Mesendoderm (in vitro differentiated cells): ENCODE results near the gene FBXO22.
A peak's percentile ranks its signal among the peaks of the same experiment; 100 is the strongest.

Experiments used
- DNase-seq: peaks from one replicate; pipeline ENCODE4 v3.0.0; 2013
- H2AK5ac ChIP-seq: 2 replicates; pipeline ENCODE4 v1.6.1; 2013; ENCODE audit warnings: low read length, inconsistent platforms
- H2BK120ac ChIP-seq: 2 replicates; pipeline ENCODE4 v1.6.1; 2013; ENCODE audit warnings: low read depth, mild to moderate bottlenecking, low read length, moderate library complexity, mixed read lengths
- H2BK15ac ChIP-seq: replicated peaks from 2 replicates; pipeline ENCODE4 v1.6.1; 2013; ENCODE audit warnings: low read depth, mild to moderate bottlenecking, moderate library complexity
- H2BK5ac ChIP-seq: 2 replicates; pipeline ENCODE4 v1.6.1; 2013; ENCODE audit warnings: low read length, inconsistent platforms
- H3K18ac ChIP-seq: 2 replicates; pipeline ENCODE4 v1.6.1; 2013; ENCODE audit warnings: mild to moderate bottlenecking, low read length, mixed read lengths
- H3K23ac ChIP-seq: one replicate; pipeline ENCODE4 v1.6.1; 2013; ENCODE audit warnings: low read length
- H3K27ac ChIP-seq: 2 replicates; pipeline ENCODE4 v1.5.1; 2013; ENCODE audit warnings: low read depth, mild to moderate bottlenecking, inconsistent platforms, low read length, moderate library complexity
- H3K27me3 ChIP-seq: 2 replicates; pipeline ENCODE4 v1.6.1; 2013; ENCODE audit warnings: low read length, control low read depth, mild to moderate bottlenecking, inconsistent platforms; ENCODE audit not compliant: insufficient read depth, poor library complexity
- H3K36me3 ChIP-seq: 2 replicates; pipeline ENCODE4 v1.6.1; 2013; ENCODE audit warnings: low read length, inconsistent platforms; ENCODE audit not compliant: control insufficient read depth, insufficient read depth
- H3K4ac ChIP-seq: one replicate; pipeline ENCODE4 v1.6.1; 2013; ENCODE audit warnings: low read depth, mild to moderate bottlenecking, low read length, moderate library complexity
- H3K4me1 ChIP-seq: 2 replicates; pipeline ENCODE4 v1.6.1; 2013; ENCODE audit warnings: low read depth, low read length, inconsistent platforms; ENCODE audit not compliant: control insufficient read depth
- H3K4me2 ChIP-seq: 2 replicates; pipeline ENCODE4 v1.6.1; 2013; ENCODE audit warnings: low read length
- H3K4me3 ChIP-seq: 2 replicates; pipeline ENCODE4 v1.5.1; 2013; ENCODE audit warnings: mild to moderate bottlenecking, low read length
- H3K56ac ChIP-seq: one replicate; pipeline ENCODE4 v1.6.1; 2013; ENCODE audit warnings: low read length
- H3K79me1 ChIP-seq: 2 replicates; pipeline ENCODE4 v1.6.1; 2013; ENCODE audit warnings: low read length, inconsistent platforms
- H3K79me2 ChIP-seq: 2 replicates; pipeline ENCODE4 v1.6.1; 2013; ENCODE audit warnings: mild to moderate bottlenecking, low read length; ENCODE audit not compliant: control insufficient read depth, insufficient read depth
- H3K9ac ChIP-seq: 2 replicates; pipeline ENCODE4 v1.6.1; 2013; ENCODE audit warnings: low read length, inconsistent platforms
- H4K5ac ChIP-seq: one replicate; pipeline ENCODE4 v1.6.1; 2013; ENCODE audit warnings: low read length
- H4K8ac ChIP-seq: one replicate; pipeline ENCODE4 v1.6.1; 2013; ENCODE audit warnings: low read depth, mild to moderate bottlenecking, control low read depth, low read length, moderate library complexity
- WGBS: extraction: QIAGEN DNeasy Blood & Tissue Kit; methylation state at CpG from one replicate; pipeline ENCODE4 v1.1.7; 2013; ENCODE audit warnings: low lambda C conversion rate, missing lambda C conversion rate; ENCODE audit not compliant: insufficient coverage; ENCODE audit errors: extremely low coverage; 5-methylcytosine and 5-hydroxymethylcytosine counted together

The FBXO22 gene

DNA sequence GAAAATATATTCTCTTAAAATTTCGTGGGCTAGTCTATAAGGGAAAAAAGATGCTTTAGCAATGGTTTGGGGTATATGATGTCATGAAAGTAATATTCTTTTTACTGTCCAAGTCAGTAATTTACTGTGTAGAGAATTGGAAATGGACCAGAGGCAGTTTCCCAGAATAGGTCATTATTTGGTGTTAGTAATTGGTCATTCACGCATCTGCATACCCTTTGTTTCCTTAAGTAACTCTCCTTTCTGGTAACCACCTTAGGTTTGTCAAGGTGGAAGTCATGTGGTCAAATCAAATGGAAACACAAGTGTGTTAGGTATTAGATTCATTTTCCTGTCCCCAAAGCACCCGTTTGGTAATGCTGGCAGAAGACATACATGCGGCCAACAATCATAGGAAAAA is 23.9 kb downstream of the FBXO22 start:
- Histone ChIP-seq H3K27ac (no peak overlapping the region), H3K4ac (no peak overlapping the region), H4K8ac (no peak overlapping the region), H3K56ac (no peak overlapping the region), H3K27me3 (no peaks in the 10 kb centered on the region), H2BK120ac (no peak overlapping the region), H3K9ac (no peak overlapping the region), H4K5ac (no peak overlapping the region), H3K4me2 (no peak overlapping the region), H2AK5ac (no peak overlapping the region), H2BK15ac (no peak overlapping the region), H2BK5ac (no peak overlapping the region), H3K18ac (no peak overlapping the region), H3K79me2 (peaks cover 4% of the 10 kb centered on the region), H3K36me3 (no peaks in the 10 kb centered on the region), H3K4me3 (no peak overlapping the region), H3K23ac (no peak overlapping the region), H3K79me1 (peaks cover 6% of the 10 kb centered on the region), H3K4me1 (peaks cover 19% of the 10 kb centered on the region)
- WGBS = no CpG with 5 or more reads among the region's 4 CpGs
- no peak for DNase-seq

DNA sequence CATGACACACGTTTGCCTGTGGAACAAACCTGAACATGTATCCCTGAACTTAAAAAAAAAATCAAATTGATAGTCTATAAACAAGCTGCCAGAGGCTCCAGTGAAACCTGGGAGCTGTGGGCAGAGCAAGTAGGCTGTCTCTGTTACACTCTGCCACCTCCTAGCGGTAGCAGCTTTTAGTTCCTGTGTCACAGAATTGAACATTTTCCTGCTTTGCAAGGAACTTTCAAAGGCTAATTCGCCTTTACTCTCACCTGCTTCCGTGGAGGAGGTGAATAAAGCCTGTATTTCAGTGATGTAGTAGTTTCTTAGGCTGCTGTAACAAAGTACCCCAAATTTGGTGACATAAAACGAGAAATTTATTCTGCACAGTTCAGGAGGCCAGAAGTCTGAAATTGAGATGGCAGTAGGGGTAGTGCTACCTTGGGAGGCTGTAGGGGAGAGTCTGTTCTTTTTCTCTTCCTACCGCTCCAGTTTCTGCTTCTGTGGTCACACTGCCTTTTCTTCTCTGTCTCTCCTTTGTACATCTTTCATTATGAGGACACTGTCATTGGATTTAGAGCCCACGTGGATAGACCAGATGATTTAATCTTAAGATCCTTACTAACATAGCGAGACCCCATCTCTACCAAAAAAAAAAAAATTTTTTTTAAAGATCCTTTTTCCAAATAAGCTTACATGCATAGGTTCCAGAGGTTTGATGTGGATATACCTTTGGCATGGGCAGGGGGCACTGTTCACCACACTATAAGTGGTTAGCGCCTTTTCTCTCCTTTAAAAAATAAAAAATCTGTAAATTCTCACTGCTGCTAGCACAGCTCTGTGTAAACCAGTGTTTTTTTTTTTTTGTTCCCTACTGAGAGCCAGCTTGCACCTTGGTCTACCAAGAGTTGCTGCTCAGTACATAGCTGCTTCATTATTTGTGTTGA is 25.3 kb downstream of the FBXO22 start:
- Histone ChIP-seq H4K5ac (no peak overlapping the region), H2BK15ac (no peak overlapping the region), H2BK120ac (no peak overlapping the region), H4K8ac (no peak overlapping the region), H3K9ac (no peak overlapping the region), H3K36me3 (no peaks in the 10 kb centered on the region), H3K4me1 (peaks cover 19% of the 10 kb centered on the region), H3K4ac (no peak overlapping the region), H3K23ac (no peak overlapping the region), H3K56ac (no peak overlapping the region), H3K4me2 (no peak overlapping the region), H3K27me3 (no peaks in the 10 kb centered on the region), H3K4me3 (no peak overlapping the region), H3K27ac (no peak overlapping the region), H3K79me1 (peaks cover 3% of the 10 kb centered on the region), H2BK5ac (no peak overlapping the region), H3K79me2 (peaks cover 2% of the 10 kb centered on the region), H3K18ac (no peak overlapping the region), H2AK5ac (no peak overlapping the region)
- peak; percentile 76 for DNase-seq
- no CpG with 5 or more reads among the region's 9 CpGs for WGBS

DNA sequence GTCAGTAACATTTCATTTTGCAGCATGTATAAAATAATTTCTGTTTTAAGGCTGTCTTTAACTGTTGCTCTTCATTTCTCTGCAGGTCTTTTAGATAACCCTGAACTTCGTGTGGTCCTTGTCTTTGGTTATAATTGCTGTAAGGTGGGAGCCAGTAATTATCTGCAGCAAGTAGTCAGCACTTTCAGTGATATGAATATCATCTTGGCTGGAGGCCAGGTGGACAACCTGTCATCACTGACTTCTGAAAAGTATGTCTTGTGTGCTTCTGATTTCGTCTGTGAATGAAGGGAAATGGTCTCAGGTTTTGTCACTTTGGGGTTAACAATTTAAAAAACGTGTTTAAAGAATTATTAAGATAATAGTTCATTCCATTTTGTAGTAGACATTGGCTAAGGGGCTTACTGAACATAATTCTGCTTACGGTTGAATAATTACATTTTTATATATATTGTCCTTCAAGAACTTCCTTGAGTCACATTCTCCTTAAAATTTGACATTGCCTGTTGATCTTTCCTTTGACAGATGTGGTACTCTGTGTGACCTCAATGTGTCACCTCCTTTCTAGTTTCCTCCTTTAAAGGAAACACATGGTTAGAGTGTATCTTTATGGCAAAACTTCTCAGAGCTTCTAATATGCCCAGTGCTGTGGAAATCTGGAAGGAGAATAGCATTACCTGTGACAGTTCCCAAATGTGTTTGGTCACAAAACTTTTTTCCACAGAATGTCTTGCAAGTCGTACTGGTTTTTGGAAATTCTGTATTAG is 26.3 kb downstream of the FBXO22 start:
- no peak overlapping the region for H3K18ac ChIP-seq
- no peak overlapping the region for H3K4me2 ChIP-seq
- no peak overlapping the region for H2BK15ac ChIP-seq
- no peak overlapping the region for H2AK5ac ChIP-seq
- H3K4ac ChIP-seq = no peak overlapping the region
- peaks cover 17% of the 10 kb centered on the region for H3K4me1 ChIP-seq
- peaks cover 2% of the 10 kb centered on the region for H3K36me3 ChIP-seq
- H4K5ac ChIP-seq = no peak overlapping the region
- H3K27me3 ChIP-seq = no peaks in the 10 kb centered on the region
- H3K27ac ChIP-seq = no peak overlapping the region
- H3K9ac ChIP-seq = no peak overlapping the region
- no peaks in the 10 kb centered on the region for H3K79me2 ChIP-seq
- H2BK5ac ChIP-seq = no peak overlapping the region
- no peak overlapping the region for H4K8ac ChIP-seq
- H2BK120ac ChIP-seq = no peak overlapping the region
- H3K4me3 ChIP-seq = no peak overlapping the region
- H3K79me1 ChIP-seq = no peaks in the 10 kb centered on the region
- DNase-seq = no peak
- H3K56ac ChIP-seq = no peak overlapping the region
- WGBS = 100% methylated on average over 1 of the region's 5 CpGs
- no peak overlapping the region for H3K23ac ChIP-seq

DNA sequence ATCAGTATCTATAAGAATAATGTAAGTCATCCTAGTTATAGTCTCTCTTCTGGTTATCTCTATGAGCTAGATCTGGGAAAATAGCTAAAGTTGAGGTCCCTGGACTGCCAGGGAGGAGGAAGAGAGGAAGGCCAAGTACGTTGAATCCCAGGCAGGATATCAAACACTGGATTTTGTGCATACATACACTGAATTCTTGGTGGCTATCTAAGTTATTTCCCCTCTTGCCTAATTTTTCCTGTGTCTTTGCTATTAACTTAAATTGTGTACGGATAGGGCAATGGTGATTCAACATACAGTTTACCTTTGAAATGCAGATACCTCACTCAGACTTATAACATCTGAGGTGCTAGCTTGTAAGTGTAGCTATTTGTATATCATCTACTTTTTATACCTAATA is 27.2 kb downstream of the FBXO22 start:
- H2BK5ac ChIP-seq = no peak overlapping the region
- H3K4me3 ChIP-seq = no peak overlapping the region
- H3K9ac ChIP-seq = no peak overlapping the region
- no peak overlapping the region for H2BK120ac ChIP-seq
- H3K18ac ChIP-seq = no peak overlapping the region
- H3K27ac ChIP-seq = no peak overlapping the region
- H3K23ac ChIP-seq = no peak overlapping the region
- WGBS = no CpG with 5 or more reads among the region's 2 CpGs
- H3K79me2 ChIP-seq = no peaks in the 10 kb centered on the region
- H3K79me1 ChIP-seq = no peaks in the 10 kb centered on the region
- no peak overlapping the region for H3K4ac ChIP-seq
- H2BK15ac ChIP-seq = no peak overlapping the region
- no peaks in the 10 kb centered on the region for H3K27me3 ChIP-seq
- no peak overlapping the region for H2AK5ac ChIP-seq
- peaks cover 12% of the 10 kb centered on the region for H3K4me1 ChIP-seq
- H3K36me3 ChIP-seq = peaks cover 2% of the 10 kb centered on the region
- no peak overlapping the region for H3K56ac ChIP-seq
- H4K5ac ChIP-seq = no peak overlapping the region
- DNase-seq = no peak
- H4K8ac ChIP-seq = no peak overlapping the region
- H3K4me2 ChIP-seq = no peak overlapping the region

DNA sequence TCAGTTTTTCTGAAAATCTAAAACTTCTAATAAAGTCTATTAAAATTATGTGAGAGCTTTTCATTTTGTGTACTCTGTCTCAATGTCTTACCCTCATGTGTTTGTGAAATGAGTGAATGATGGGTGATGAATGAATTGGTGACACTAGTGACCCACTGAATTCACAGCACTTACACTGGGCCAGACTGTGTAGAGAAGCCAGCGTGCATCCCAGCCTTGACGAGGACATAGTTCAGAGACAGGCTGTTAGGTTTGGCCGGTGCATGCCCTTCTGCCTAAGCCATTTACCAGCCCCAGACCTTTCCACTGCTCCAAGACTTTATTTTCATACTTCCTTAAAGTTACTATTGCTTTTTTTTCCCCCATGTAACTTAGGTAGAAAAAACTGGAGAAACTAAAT is 38.8 kb downstream of the FBXO22 start:
- Histone ChIP-seq H2BK15ac (no peak overlapping the region), H3K56ac (no peak overlapping the region), H3K4me1 (no peaks in the 10 kb centered on the region), H2BK5ac (no peak overlapping the region), H3K79me1 (no peaks in the 10 kb centered on the region), H3K4me2 (no peak overlapping the region), H3K4ac (no peak overlapping the region), H3K18ac (no peak overlapping the region), H3K4me3 (no peak overlapping the region), H3K23ac (no peak overlapping the region), H3K27ac (no peak overlapping the region), H2BK120ac (no peak overlapping the region), H3K36me3 (no peaks in the 10 kb centered on the region), H3K9ac (no peak overlapping the region), H4K8ac (no peak overlapping the region), H4K5ac (no peak overlapping the region), H3K27me3 (no peaks in the 10 kb centered on the region), H2AK5ac (no peak overlapping the region), H3K79me2 (no peaks in the 10 kb centered on the region)
- WGBS = no CpG with 5 or more reads among the region's 3 CpGs
- DNase-seq = no peak
